Activated CD4-positive, alpha-beta T cell treated with anti-CD3 and anti-CD28 coated beads for 24 hours (primary cell): ENCODE results near the gene SPATC1L.

Experiments used
- DNase-seq, 2 donors: peaks; one replicate each; pipeline ENCODE4 v3.0.0-alpha.2; 2020; ENCODE audit warnings: low read depth in 2 of 2

Gene SPATC1L

GRCh38 chr21:46131838-46132651 is 52.2 kb downstream of the SPATC1L start:
- DNase-seq, result no peak

GRCh38 chr21:46131588-46131837 is 52.7 kb downstream of the SPATC1L start:
- no peak for DNase-seq

GRCh38 chr21:46130831-46131587 is 53.2 kb downstream of the SPATC1L start:
- no peak for DNase-seq

DNA sequence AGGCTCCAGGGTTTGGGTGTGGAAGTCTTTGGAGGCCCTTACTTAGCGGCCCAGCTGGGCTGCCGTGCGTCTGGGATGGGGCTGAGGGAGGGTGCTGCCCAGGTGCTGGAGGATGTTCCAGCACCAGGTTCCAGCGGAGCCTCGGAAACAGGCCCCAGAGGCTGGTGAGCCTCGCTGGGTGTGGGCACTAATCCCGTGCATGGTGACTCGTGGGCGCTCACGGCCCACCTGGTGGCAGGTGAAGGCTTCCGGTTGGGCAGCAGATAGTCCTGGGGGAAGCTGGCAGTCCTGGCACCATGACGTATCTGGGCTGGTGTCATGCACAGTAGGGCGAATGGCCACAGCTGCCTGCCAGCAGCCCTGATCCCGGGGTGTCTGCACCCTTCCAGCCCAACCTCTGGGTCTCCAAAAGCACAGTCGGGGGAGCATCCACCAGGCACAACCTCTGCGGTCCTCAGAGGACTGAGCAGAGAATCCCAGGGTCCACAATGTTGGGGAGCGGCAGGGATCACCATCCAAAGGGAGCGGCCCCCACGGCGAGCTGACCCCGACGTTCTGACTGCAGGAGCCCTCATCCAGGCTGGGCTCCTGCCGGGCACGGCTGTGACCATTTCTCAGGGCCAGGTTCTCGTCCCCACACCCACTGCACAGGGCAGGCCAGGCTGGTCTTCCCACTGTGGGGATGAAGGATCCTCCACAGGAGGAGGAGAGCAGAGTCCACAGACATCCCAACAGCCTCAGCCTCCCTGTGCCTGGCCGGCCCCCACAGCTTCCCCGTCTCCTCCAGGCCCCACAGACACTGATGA is 54.2 kb downstream of the SPATC1L start:
- DNase-seq, result no peak

DNA sequence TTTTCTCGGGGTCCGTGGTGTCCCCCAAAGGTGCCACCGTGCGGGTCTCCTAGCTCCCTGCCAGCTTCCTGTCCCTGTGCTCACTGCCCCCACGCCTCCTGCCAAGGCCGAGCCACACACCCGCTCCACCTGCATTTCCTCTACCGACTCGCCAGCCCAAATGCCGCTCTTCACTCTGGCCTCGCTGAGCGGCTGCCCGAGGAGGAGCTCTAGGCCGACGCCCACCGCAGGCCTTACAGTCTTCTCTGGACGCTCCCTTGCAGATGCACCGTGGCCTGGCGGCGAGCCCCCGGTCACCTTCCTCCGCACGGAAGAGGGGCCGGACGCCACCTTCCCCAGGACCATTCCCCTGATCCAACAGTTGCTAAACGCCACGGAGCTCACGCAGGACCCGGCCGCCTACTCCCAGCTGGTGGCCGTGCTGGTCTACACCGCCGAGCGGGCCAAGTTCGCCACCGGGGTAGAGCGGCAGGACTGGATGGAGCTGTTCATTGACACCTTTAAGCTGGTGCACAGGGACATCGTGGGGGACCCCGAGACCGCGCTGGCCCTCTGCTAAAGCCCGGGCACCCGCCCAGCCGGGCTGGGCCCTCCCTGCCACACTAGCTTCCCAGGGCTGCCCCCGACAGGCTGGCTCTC is 55.2 kb downstream of the SPATC1L start:
- DNase-seq, result no peak

GRCh38 chr21:46128106-46128932 is 55.9 kb downstream of the SPATC1L start:
- DNase-seq, result no peak

DNA sequence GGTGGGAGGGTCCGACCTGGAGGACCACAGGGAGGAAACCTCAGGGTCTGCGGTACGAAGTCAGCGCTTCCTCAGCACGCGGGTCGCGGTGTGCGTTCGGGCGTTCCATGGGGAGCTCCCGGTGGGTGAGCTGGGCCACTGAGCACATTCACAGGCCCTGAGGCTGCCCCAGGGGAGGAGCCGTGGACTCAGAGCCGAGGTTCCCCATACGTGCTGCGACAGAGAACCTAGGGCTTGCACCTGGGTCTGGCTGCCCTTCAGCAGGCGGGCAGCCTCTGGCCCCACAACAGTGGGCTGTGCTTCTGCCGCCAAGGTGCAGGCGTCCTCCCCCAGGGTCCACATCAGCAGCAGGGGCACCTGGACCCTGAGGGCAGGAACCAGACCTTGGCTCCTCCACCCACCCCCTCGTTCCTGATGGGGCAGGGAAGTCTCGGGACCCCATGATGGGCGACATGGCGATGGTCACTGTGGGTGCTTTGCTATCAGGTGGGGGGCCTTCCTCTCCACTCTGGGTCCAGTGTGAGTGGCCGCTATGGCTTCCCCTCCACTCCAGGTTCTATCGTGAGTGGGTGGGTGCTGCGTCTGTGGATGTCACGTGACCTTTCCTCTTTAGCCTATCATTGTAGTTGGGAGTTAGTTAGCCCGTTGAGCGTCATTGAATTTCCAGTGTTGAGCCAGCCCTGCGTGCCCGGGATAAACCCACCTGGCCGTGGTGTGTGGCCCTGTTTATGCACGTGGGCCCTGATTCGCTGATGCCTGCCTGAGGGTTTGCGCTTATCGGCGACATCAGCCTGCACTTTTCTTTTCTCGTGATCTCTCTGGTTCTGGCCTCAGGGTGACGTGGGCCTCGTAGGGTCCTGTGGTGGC is 56.8 kb downstream of the SPATC1L start:
- no peak for DNase-seq

GRCh38 chr21:46126309-46127238 is 57.7 kb downstream of the SPATC1L start:
- no peak for DNase-seq

- no peak for DNase-seq
Observed at GRCh38 chr21:46125846-46126301, 58.4 kb downstream of the SPATC1L start.

DNA sequence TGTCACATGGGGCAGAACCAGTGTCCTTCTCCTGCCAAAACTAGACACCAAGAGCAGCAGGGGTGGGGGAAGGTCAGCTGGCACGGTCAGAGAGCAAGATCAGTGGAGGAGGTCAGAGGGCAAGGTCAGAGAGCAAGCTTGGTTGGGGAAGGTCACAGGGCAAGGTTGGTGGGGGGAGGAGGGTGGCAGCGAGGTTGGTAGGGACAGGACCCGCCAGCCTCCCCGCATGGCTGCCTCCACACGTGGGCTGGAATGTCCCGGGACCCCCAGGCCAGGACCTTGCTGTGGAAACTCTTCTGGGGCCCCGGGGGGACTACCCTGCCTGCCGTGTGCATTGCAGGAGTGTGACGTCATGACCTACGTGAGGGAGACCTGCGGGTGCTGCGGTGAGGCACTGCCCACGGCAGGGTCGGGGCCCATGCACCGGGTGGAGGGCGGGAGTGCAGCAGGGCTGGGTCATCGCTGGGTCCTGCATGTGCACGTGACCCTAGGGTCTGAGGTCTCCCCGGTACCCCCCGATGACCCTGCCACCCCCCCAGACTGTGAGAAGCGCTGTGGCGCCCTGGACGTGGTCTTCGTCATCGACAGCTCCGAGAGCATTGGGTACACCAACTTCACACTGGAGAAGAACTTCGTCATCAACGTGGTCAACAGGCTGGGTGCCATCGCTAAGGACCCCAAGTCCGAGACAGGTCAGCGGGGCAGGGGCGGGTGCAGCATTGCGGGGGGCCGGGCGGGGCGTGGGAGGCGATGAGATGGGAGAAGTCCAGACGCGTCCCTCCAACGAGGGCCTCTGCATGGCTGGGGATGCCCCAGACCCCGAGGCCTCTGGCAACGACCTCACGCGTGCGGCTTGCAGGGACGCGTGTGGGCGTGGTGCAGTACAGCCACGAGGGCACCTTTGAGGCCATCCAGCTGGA is 59.1 kb downstream of the SPATC1L start:
- no peak for DNase-seq

GRCh38 chr21:46124083-46124925 is 60.0 kb downstream of the SPATC1L start:
- DNase-seq, result no peak

- DNase-seq, result no peak
Observed at GRCh38 chr21:46122758-46123683, 61.2 kb downstream of the SPATC1L start.

GRCh38 chr21:46122237-46122671 is 62.0 kb downstream of the SPATC1L start:
- DNase-seq, result no peak

- DNase-seq, result no peak
Observed at GRCh38 chr21:46121286-46122221, 62.7 kb downstream of the SPATC1L start.
